HCT116 (cell line): ENCODE measurements around the gene RBL1. TPM values are rescaled to one million over a fixed set of nuclear protein-coding genes. Genes with fewer than 3 reads are reported as not detected.

Experiments used
- ATAC-seq: fragments of 200-7000 bp; cut with Tn5 transposase; 2 replicates; pipeline ENCODE4 v1.9.1; 2020; ENCODE audit warnings: mild to moderate bottlenecking, moderate library complexity
- BruUV-seq: library from RNA; stranded (reverse); fragments of 400-500 nt; replicated peaks from 2 replicates; lab custom pipeline; 2021; lab: Mats Ljungman, UMichigan
- CTCF ChIA-PET: fragments of 300-600 bp; sonication (Branson Sonifier 250); formaldehyde crosslinking; loops from one replicate; lab custom pipeline; 2021; ENCODE audit warnings: antibody characterized with exemption; lab: Charles Lee
- POLR2A ChIA-PET: fragments of 300-600, 350-600 bp; sonication (Branson Sonifier 250); formaldehyde crosslinking; loops from one replicate; lab custom pipeline; 2021; ENCODE audit warnings: antibody characterized with exemption; lab: Charles Lee
- RAD21 ChIA-PET, 2 experiments: fragments of 300-600 bp; sonication (Branson Sonifier 250); formaldehyde crosslinking; loops; one replicate each; lab custom pipeline; 2023; ENCODE audit warnings: low total read pairs in 2 of 2; ENCODE audit not compliant: uncharacterized antibody in 2 of 2, unreplicated experiment in 2 of 2, low non-redundant PET in 1 of 2; lab: Charles Lee
- DNase-seq: peaks from one replicate; pipeline ENCODE4 v3.0.0-alpha.2; 2010; ENCODE audit warnings: low read depth, low spot score
- H2AFZ ChIP-seq: fragments of 200-600 bp; shearing (Covaris generic), sonication (generic); 2 replicates; pipeline ENCODE4 v1.6.1; 2017; ENCODE audit warnings: low read depth, mixed run types, mixed read lengths, antibody characterized with exemption, low read length; ENCODE audit not compliant: poor library complexity, severe bottlenecking
- H3K27ac ChIP-seq: 2 replicates; pipeline ENCODE4 v1.5.1; 2012; ENCODE audit warnings: low read depth, low read length
- H3K27me3 ChIP-seq: fragments of 200-600 bp; sonication (generic); 2 replicates; pipeline ENCODE4 v1.6.1; 2016; ENCODE audit warnings: mixed run types, low read length, mixed read lengths; ENCODE audit not compliant: insufficient read depth
- H3K36me3 ChIP-seq, 2 experiments: fragments of 200-500 bp in 1 of 2; fragments of 200-600 bp in 1 of 2; sonication (Bioruptor generic) in 1 of 2; sonication (generic) in 1 of 2; 2 replicates each; pipeline versions ENCODE4 v1.5.1 to v1.6.1; 2014 to 2016; ENCODE audit warnings: low read length in 2 of 2, inconsistent platforms in 1 of 2, mixed read lengths in 1 of 2, mixed run types in 1 of 2; ENCODE audit not compliant: insufficient read depth in 2 of 2, control insufficient read depth in 1 of 2
- H3K4me1 ChIP-seq, 2 experiments: fragments of 200-600 bp in 1 of 2; sonication (generic) in 1 of 2; 2 replicates each; pipeline versions ENCODE4 v1.5.1 to v1.6.1; 2012 to 2017; ENCODE audit warnings: low read length in 2 of 2, inconsistent platforms in 1 of 2, mild to moderate bottlenecking in 1 of 2, mixed read lengths in 1 of 2, mixed run types in 1 of 2, moderate library complexity in 1 of 2; ENCODE audit not compliant: insufficient read depth in 2 of 2, control insufficient read depth in 1 of 2
- H3K4me2 ChIP-seq: fragments of 200-600 bp; sonication (generic); 2 replicates; pipeline ENCODE4 v1.6.1; 2017; ENCODE audit warnings: mixed run types, low read length, mixed read lengths
- H3K4me3 ChIP-seq, 2 experiments: fragments of 200-600 bp in 1 of 2; sonication (generic) in 1 of 2; replicated peaks in 1 of 2; 2 replicates each; pipeline ENCODE4 v1.5.1; 2011 to 2016; ENCODE audit warnings: low read length in 2 of 2, control low read depth in 1 of 2, low read depth in 1 of 2, mild to moderate bottlenecking in 1 of 2, mixed read lengths in 1 of 2, mixed run types in 1 of 2
- H3K79me2 ChIP-seq: fragments of 200-600 bp; sonication (generic); 2 replicates; pipeline ENCODE4 v1.6.1; 2017; ENCODE audit warnings: mild to moderate bottlenecking, mixed run types, low read length, moderate library complexity, mixed read lengths; ENCODE audit not compliant: insufficient read depth
- H3K9ac ChIP-seq: fragments of 200-600 bp; sonication (generic); 2 replicates; pipeline ENCODE4 v1.6.1; 2016; ENCODE audit warnings: low read length, mixed read lengths
- H3K9me2 ChIP-seq: fragments of 200-600 bp; sonication (generic), shearing (Covaris generic); 2 replicates; pipeline ENCODE4 v1.6.1; 2017; ENCODE audit warnings: mixed run types, mild to moderate bottlenecking, moderate library complexity; ENCODE audit not compliant: insufficient read depth
- H3K9me3 ChIP-seq, 2 experiments: fragments of 200-500 bp in 1 of 2; fragments of 200-600 bp in 1 of 2; sonication (Bioruptor generic) in 1 of 2; sonication (generic) in 1 of 2; 2 replicates each; pipeline ENCODE4 v1.6.1; 2014 to 2017; ENCODE audit warnings: low read length in 2 of 2, mixed read lengths in 2 of 2, inconsistent platforms in 1 of 2, low read depth in 1 of 2, mild to moderate bottlenecking in 1 of 2, mixed run types in 1 of 2, moderate library complexity in 1 of 2; ENCODE audit not compliant: control insufficient read depth in 1 of 2, insufficient read depth in 1 of 2
- H4K20me1 ChIP-seq: fragments of 200-600 bp; sonication (generic), shearing (Covaris generic); 2 replicates; pipeline ENCODE4 v1.6.1; 2017; ENCODE audit warnings: mixed run types, mild to moderate bottlenecking, moderate library complexity; ENCODE audit not compliant: insufficient read depth
- CBX3 ChIP-seq: IDR thresholded peaks from 2 replicates; pipeline ENCODE4 v1.6.1; 2012; ENCODE audit warnings: low read depth
- CEBPB ChIP-seq: IDR thresholded peaks from 2 replicates; pipeline ENCODE4 v1.6.1; 2012; ENCODE audit warnings: low read depth
- ELF1 ChIP-seq: IDR thresholded peaks from 2 replicates; pipeline ENCODE4 v1.6.1; 2012; ENCODE audit warnings: low read depth, borderline replicate concordance
- EZH2 ChIP-seq: fragments of 200-600 bp; sonication (generic); IDR thresholded peaks from 2 replicates; pipeline ENCODE4 v1.6.1; 2017; ENCODE audit warnings: antibody characterized with exemption, mixed run types
- FOSL1 ChIP-seq: IDR thresholded peaks from 2 replicates; pipeline ENCODE4 v1.6.1; 2012; ENCODE audit warnings: low read depth
- POLR2A ChIP-seq: IDR thresholded peaks from 2 replicates; pipeline ENCODE4 v1.7.0; 2011; ENCODE audit warnings: borderline replicate concordance; ENCODE audit not compliant: insufficient read depth, insufficient read length; ENCODE audit errors: extremely low read depth
- POLR2AphosphoS5 ChIP-seq: IDR thresholded peaks from 2 replicates; pipeline ENCODE4 v1.6.1; 2011; ENCODE audit warnings: mild to moderate bottlenecking, low read depth, low read length, moderate library complexity
- RAD21 ChIP-seq: IDR thresholded peaks from 2 replicates; pipeline ENCODE4 v1.6.1; 2012; ENCODE audit warnings: low read depth, mild to moderate bottlenecking
- SIN3A ChIP-seq: IDR thresholded peaks from 2 replicates; pipeline ENCODE4 v1.6.1; 2012; ENCODE audit warnings: low read depth
- SP1 ChIP-seq: IDR thresholded peaks from 2 replicates; pipeline ENCODE4 v1.6.1; 2012; ENCODE audit warnings: low read depth
- SRF ChIP-seq: IDR thresholded peaks from 2 replicates; pipeline ENCODE4 v1.6.1; 2012; ENCODE audit warnings: low read depth
- ZFX ChIP-seq: fragments of 450-650 bp; IDR thresholded peaks from 2 replicates; pipeline ENCODE4 v1.6.1; 2017
- ZNF274 ChIP-seq: fragments of 200-500 bp; sonication (Bioruptor generic); IDR thresholded peaks from 2 replicates; pipeline ENCODE4 v1.6.1; 2014; ENCODE audit warnings: mild to moderate bottlenecking, low read depth, low read length, inconsistent platforms
- intact Hi-C: fragments of 100-400 bp; cut with micrococcal nuclease; formaldehyde crosslinking; loops from 2 replicates; pipeline ENCODE4 v1.10.0; 2022
- total RNA-seq: library from RNA; stranded (reverse); gene quantifications from one replicate; pipeline ENCODE4 v1.2.1, GENCODE V29; 2021; ENCODE audit not compliant: unreplicated experiment
- TF ChIP-seq, protein P1 (sequence below): IDR thresholded peaks from 2 replicates; pipeline ENCODE4 v1.6.1; 2012
- TF ChIP-seq, protein P2 (sequence below), 3 experiments: fragments of 200-600 bp in 1 of 3; sonication (generic) in 1 of 3; IDR thresholded peaks in 2 of 3; conservative IDR thresholded peaks in 1 of 3; 2 replicates each; pipeline ENCODE4 v1.5.1; 2012 to 2017; ENCODE audit warnings: low read depth in 2 of 3, low read length in 2 of 3, antibody characterized with exemption in 1 of 3, borderline replicate concordance in 1 of 3, control low read depth in 1 of 3, mild to moderate bottlenecking in 1 of 3, mixed read lengths in 1 of 3, mixed run types in 1 of 3, moderate library complexity in 1 of 3; ENCODE audit not compliant: insufficient read depth in 1 of 3
- TF ChIP-seq, protein P3 (sequence below): IDR thresholded peaks from 2 replicates; pipeline ENCODE4 v1.6.1; 2012
- TF ChIP-seq, protein P4 (sequence below): IDR thresholded peaks from 2 replicates; pipeline ENCODE4 v1.6.1; 2011; ENCODE audit warnings: mild to moderate bottlenecking, low read length, moderate library complexity; ENCODE audit not compliant: insufficient replicate concordance; ENCODE audit errors: extremely low read depth

RBL1 gene
- total RNA-seq, 1 experiment from 2014 or later, result 16.9 TPM

DNA sequence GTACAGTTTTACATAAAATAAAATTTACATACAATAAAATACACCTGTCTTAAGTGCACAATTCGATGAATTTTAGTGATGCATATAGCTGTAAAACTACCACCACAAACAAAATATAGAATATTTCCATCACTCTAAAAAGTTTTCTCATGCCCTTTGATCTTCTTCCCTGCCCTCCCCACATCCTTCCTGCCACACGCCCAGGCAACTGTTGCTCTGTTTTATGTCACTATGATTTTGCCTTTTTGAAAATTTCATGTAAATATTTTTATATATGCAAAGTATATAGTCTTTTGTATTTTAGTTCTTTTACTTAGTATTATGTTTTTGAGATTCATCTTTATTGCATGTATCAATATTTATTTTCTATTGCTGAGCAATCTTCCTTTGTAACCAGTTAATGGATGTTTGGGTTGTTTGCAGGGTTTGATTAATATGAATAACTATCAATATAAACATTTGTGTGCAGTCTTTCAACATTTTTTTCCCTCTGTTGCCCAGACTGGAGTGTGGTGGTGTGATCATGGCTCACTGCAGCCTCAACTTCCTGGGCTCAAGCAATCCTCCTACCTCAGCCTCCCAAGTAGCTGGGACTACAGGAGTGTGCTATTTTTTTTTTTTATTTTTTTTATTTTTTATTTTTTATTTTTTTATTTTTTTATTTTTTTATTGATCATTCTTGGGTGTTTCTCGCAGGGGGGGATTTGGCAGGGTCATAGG is 120.5 kb downstream of the RBL1 start:
- Histone ChIP-seq H3K4me1 (no peaks in the 10 kb centered on the region), H3K4me3 (no peak overlapping the region), H4K20me1 (no peaks in the 10 kb centered on the region), H3K27me3 (no peaks in the 10 kb centered on the region), H3K9me2 (no peaks in the 10 kb centered on the region), H2AFZ (no peak overlapping the region), H3K27ac (no peak overlapping the region), H3K36me3 (no peaks in the 10 kb centered on the region), H3K9ac (no peak overlapping the region), H3K79me2 (no peaks in the 10 kb centered on the region), H3K9me3 (no peaks in the 10 kb centered on the region), H3K4me2 (no peak overlapping the region)
- no peak for DNase-seq
- ChIA-PET CTCF (interaction anchor here (0.6 kb wide), 1 partner anchor 140 kb away, joined by 3 read pairs; no protein-coding TSS in a partner anchor), POLR2A (no interaction called here), RAD21 (no interaction called here)
- ATAC-seq, result no peak
- intact Hi-C loops, result no loop called here
- no TSS peak for BruUV-seq
- TF ChIP-seq RAD21 (no peak), ZNF274 (no peak), SP1 (no peak), POLR2A (no peak), EZH2 (no peak), CBX3 (no peak), ZFX (no peak), SIN3A (no peak), FOSL1 (no peak), SRF (no peak), ELF1 (no peak), CEBPB (no peak), POLR2AphosphoS5 (no peak)
- TF ChIP-seq, protein P1, sequence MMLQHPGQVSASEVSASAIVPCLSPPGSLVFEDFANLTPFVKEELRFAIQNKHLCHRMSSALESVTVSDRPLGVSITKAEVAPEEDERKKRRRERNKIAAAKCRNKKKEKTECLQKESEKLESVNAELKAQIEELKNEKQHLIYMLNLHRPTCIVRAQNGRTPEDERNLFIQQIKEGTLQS, result no peak
- TF ChIP-seq, protein P2, sequence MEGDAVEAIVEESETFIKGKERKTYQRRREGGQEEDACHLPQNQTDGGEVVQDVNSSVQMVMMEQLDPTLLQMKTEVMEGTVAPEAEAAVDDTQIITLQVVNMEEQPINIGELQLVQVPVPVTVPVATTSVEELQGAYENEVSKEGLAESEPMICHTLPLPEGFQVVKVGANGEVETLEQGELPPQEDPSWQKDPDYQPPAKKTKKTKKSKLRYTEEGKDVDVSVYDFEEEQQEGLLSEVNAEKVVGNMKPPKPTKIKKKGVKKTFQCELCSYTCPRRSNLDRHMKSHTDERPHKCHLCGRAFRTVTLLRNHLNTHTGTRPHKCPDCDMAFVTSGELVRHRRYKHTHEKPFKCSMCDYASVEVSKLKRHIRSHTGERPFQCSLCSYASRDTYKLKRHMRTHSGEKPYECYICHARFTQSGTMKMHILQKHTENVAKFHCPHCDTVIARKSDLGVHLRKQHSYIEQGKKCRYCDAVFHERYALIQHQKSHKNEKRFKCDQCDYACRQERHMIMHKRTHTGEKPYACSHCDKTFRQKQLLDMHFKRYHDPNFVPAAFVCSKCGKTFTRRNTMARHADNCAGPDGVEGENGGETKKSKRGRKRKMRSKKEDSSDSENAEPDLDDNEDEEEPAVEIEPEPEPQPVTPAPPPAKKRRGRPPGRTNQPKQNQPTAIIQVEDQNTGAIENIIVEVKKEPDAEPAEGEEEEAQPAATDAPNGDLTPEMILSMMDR (IDR thresholded peaks at IDR 0.05 in 2 of 3, conservative IDR thresholded peaks at IDR 0.05 in 1 of 3; ENCODE audit: borderline replicate concordance in 1 of 3, insufficient read depth in 1 of 3, low read depth in 2 of 3, low read length in 2 of 3), result no peak
- TF ChIP-seq, protein P3, sequence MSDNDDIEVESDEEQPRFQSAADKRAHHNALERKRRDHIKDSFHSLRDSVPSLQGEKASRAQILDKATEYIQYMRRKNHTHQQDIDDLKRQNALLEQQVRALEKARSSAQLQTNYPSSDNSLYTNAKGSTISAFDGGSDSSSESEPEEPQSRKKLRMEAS, result no peak
- TF ChIP-seq, protein P4, sequence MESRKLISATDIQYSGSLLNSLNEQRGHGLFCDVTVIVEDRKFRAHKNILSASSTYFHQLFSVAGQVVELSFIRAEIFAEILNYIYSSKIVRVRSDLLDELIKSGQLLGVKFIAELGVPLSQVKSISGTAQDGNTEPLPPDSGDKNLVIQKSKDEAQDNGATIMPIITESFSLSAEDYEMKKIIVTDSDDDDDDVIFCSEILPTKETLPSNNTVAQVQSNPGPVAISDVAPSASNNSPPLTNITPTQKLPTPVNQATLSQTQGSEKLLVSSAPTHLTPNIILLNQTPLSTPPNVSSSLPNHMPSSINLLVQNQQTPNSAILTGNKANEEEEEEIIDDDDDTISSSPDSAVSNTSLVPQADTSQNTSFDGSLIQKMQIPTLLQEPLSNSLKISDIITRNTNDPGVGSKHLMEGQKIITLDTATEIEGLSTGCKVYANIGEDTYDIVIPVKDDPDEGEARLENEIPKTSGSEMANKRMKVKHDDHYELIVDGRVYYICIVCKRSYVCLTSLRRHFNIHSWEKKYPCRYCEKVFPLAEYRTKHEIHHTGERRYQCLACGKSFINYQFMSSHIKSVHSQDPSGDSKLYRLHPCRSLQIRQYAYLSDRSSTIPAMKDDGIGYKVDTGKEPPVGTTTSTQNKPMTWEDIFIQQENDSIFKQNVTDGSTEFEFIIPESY, result no peak
